Mesothelial cell of epicardium (in vitro differentiated cells): ENCODE results near the gene NUP35. TPM values are rescaled to one million over a fixed set of nuclear protein-coding genes. Genes with fewer than 3 reads are reported as not detected.
"Not testable (repeated sequence)": the region's sequence is repeated elsewhere in the genome, so short reads cannot be mapped to it uniquely, and the experiment has no call there.

Experiments used
- DNase-seq, 2 experiments: peaks; one replicate each; pipeline ENCODE4 v3.0.0; 2021; ENCODE audit warnings: low spot score in 2 of 2; ENCODE audit not compliant: unreplicated experiment in 2 of 2
- H3K27ac Mint-ChIP-seq: 2 replicates; pipeline ENCODE4 v1.8.0; 2021; ENCODE audit warnings: mixed read lengths
- H3K27me3 Mint-ChIP-seq: 2 replicates; pipeline ENCODE4 v1.8.0; 2021; ENCODE audit warnings: low read depth, mixed read lengths
- H3K36me3 Mint-ChIP-seq: 2 replicates; pipeline ENCODE4 v1.8.0; 2021; ENCODE audit warnings: mixed read lengths
- H3K4me1 Mint-ChIP-seq: 2 replicates; pipeline ENCODE4 v1.8.0; 2021; ENCODE audit warnings: mixed read lengths
- H3K4me3 Mint-ChIP-seq: 2 replicates; pipeline ENCODE4 v1.8.0; 2021; ENCODE audit warnings: mild to moderate bottlenecking, moderate library complexity, mixed read lengths
- H3K9me3 Mint-ChIP-seq: 2 replicates; pipeline ENCODE4 v1.8.0; 2021; ENCODE audit warnings: mixed read lengths
- CTCF ChIP-seq: fragments of 200-600 bp; sonication (generic); IDR thresholded peaks from one replicate; pipeline ENCODE4 v1.5.0; 2021; ENCODE audit warnings: antibody characterized with exemption; ENCODE audit not compliant: unreplicated experiment
- total RNA-seq: library from RNA; stranded (reverse); gene quantifications from 3 replicates; pipeline ENCODE4 v1.2.1, GENCODE V29; 2021

Gene NUP35
- total RNA-seq, 1 donor from 2014 or later = 17.0 TPM

GRCh38 chr2:183149489-183149888 lies 25.2 kb downstream of the NUP35 start:
- no peaks in the 10 kb centered on the region for H3K27me3 Mint-ChIP-seq
- H3K4me3 Mint-ChIP-seq = no peak overlapping the region
- H3K36me3 Mint-ChIP-seq = peaks cover 48% of the 10 kb centered on the region
- DNase-seq = no peak
- H3K4me1 Mint-ChIP-seq = no peaks in the 10 kb centered on the region
- H3K27ac Mint-ChIP-seq = peak overlapping the region; percentile 43
- peaks cover 29% of the 10 kb centered on the region for H3K9me3 Mint-ChIP-seq
- no peak for TF ChIP-seq CTCF

DNA sequence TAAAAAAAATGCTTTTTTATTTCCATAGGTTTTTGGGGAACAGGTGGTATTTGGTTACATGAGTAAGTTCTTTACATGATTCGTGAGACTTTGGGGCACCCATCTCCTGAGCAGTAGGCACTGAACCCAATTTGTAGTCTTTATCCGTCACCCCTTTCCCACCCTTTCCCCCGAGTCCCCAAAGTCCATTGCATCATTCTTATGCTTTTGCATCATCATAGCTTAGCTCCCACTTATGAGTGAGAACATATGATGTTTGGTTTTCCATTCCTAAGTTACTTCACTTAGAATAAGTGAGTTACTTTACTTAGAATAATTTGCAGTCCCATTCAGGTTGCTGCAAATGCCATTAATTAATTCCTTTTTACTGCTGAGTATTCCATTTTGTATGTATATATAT lies 28.0 kb downstream of the NUP35 start:
- not testable (repeated sequence) for DNase-seq, H3K4me3 Mint-ChIP-seq, H3K27ac Mint-ChIP-seq, H3K27me3 Mint-ChIP-seq, H3K4me1 Mint-ChIP-seq
- peaks cover 18% of the 10 kb centered on the region for H3K9me3 Mint-ChIP-seq
- peaks cover 53% of the 10 kb centered on the region for H3K36me3 Mint-ChIP-seq

DNA sequence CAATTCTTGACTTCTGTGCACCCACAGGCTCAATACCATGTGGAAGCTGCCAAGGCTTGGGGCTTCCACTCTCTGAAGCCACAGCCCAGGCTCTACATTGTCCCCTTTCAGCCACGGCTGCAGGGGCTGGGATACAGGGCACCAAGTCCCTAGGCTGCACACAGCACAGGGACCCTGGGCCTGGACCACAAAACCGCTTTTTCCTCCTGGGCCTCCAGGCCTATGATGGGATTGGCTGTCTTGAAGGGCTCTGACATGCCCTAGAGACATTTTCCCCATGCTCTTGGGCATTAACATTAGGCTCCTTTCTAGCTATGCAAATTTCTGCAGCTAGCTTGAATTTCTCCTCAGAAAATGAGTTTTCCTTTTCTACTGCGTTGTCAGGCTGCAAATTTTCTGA lies 29.7 kb downstream of the NUP35 start:
- Mint-ChIP-seq H3K4me3 (no peak overlapping the region), H3K9me3 (peaks cover 10% of the 10 kb centered on the region), H3K36me3 (peaks cover 49% of the 10 kb centered on the region), H3K27ac (no peak overlapping the region), H3K4me1 (no peaks in the 10 kb centered on the region), H3K27me3 (no peaks in the 10 kb centered on the region)
- no peak for TF ChIP-seq CTCF
- DNase-seq = no peak

DNA sequence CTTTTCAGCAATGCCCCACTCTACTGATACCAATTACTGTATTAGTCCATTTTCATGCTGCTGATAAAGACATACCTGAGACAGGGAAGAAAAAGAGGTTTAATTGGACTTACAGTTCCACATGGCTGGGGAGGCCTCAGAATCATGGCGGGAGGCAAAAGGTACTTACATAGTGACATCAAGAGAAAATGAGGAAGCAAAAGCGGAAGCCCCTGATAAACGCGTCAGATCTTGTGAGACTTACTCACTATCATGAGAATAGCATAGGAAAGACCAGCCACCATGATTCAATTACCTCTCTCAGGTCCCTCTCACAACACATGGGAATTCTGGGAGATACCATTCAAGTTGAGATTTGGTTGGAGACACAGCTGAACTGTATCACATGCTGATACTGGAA lies 30.5 kb downstream of the NUP35 start:
- H3K27me3 Mint-ChIP-seq, H3K4me3 Mint-ChIP-seq, DNase-seq, H3K27ac Mint-ChIP-seq, H3K9me3 Mint-ChIP-seq, H3K4me1 Mint-ChIP-seq: not testable (repeated sequence)
- H3K36me3 Mint-ChIP-seq = peaks cover 50% of the 10 kb centered on the region

- TF ChIP-seq CTCF = no peak
- H3K27ac Mint-ChIP-seq = no peak overlapping the region
- H3K9me3 Mint-ChIP-seq = peaks cover 10% of the 10 kb centered on the region
- H3K4me3 Mint-ChIP-seq = no peak overlapping the region
- no peak for DNase-seq
- H3K36me3 Mint-ChIP-seq = peaks cover 56% of the 10 kb centered on the region
- H3K27me3 Mint-ChIP-seq = no peaks in the 10 kb centered on the region
- no peaks in the 10 kb centered on the region for H3K4me1 Mint-ChIP-seq
These were observed 32.9 kb downstream of the NUP35 start for GRCh38 chr2:183157131-183157530.

GRCh38 chr2:183162362-183162761 lies 38.1 kb downstream of the NUP35 start:
- no peaks in the 10 kb centered on the region for H3K4me1 Mint-ChIP-seq
- DNase-seq = no peak
- H3K27ac Mint-ChIP-seq = no peak overlapping the region
- H3K4me3 Mint-ChIP-seq = no peak overlapping the region
- peaks cover 51% of the 10 kb centered on the region for H3K36me3 Mint-ChIP-seq
- H3K9me3 Mint-ChIP-seq = peaks cover 15% of the 10 kb centered on the region
- H3K27me3 Mint-ChIP-seq = no peaks in the 10 kb centered on the region
- TF ChIP-seq CTCF = no peak
